ENCODE data around the gene GDF9.

GDF9 gene, protein sequence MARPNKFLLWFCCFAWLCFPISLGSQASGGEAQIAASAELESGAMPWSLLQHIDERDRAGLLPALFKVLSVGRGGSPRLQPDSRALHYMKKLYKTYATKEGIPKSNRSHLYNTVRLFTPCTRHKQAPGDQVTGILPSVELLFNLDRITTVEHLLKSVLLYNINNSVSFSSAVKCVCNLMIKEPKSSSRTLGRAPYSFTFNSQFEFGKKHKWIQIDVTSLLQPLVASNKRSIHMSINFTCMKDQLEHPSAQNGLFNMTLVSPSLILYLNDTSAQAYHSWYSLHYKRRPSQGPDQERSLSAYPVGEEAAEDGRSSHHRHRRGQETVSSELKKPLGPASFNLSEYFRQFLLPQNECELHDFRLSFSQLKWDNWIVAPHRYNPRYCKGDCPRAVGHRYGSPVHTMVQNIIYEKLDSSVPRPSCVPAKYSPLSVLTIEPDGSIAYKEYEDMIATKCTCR

DNA sequence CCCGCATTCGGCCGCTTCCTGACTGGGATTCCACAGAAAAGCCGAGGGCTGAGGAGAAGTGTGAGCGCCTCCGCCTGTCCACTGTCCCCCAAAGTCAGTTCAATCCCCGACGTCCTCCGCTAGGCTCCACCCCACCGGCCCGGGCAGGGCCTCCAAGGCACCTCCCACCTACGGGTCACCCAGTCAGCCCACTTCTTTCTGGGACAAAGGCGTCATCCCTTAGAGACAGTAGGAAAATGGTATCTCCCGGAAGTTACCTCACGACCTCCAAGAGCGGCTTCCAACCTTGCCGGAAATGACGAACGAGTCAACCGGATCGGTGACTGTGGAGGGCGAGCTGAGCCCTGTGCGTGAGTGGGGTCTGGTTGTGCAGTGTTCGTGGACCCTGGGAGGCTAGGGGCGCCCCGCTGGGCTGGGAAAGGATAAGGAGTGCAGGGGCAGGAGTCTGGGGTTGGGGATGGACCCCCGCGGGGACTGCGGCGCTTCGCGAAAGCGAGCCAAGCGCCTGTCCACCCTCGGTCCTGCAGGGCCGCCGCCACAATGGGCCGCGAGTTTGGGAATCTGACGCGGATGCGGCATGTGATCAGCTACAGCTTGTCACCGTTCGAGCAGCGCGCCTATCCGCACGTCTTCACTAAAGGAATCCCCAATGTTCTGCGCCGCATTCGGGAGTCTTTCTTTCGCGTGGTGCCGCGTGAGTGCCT lies at the start of gene GDF9, which contains the start of gene UQCRQ:
TSS of gene GDF9 (minus strand) at position 128 of the 704 bp plus-strand sequence. CDS start 1,936 bp downstream, outside the sequence.
TSS of gene UQCRQ (plus strand) at position 301 of the 704 bp plus-strand sequence. CDS start at position 541, 240 bp downstream.
- peak; percentile 99 for DNase-seq
- in situ Hi-C loops (cut with HindIII; ENCODE audit: low pct_ligation_motif_present, low pct_unique_long_range_greater_than_20kb, low sequenced_read_pairs): no loop called here

DNA sequence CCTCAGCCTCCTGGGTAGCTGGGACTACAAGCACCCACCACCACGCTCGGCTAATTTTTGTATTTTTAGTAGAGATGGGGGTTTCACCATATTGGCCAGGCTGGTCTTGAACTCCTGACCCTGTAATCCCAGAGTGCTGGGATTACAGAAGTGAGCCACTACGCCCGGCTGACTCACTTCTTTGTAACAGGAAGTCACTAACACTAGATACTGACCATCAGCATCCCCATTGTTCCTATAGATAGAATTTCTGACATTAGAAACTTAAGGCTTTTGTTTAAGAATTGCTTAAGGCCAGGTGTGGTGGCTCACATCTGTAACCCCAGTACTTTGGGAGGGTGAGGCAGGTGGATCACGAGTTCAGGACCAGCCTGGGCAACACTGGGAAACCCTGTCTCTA lies 49.4 kb upstream of the GDF9 start:
- in situ Hi-C loops (cut with HindIII; ENCODE audit: low pct_ligation_motif_present, low pct_unique_long_range_greater_than_20kb, low sequenced_read_pairs): no loop called here
- no peak for DNase-seq

DNA sequence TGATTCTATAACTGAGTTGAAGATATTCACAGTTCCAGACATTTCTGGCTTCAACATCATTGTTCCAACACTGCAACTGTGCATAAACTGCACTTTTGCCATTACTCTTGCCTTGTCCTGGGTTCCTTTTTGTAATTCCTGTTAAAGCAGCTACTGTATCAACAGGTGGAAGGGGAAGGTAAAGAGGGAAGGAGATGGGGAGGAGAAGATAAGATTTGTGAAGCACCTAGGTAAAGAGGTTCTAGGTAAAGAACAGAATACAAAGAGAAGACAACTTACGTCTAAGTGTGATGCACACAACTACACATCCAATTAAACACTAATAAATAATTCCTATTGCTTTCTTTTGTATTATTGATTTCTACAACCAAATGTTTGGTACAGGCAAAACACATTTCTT lies 43.4 kb upstream of the GDF9 start:
- no peak for DNase-seq
- in situ Hi-C loops (cut with HindIII; ENCODE audit: low pct_ligation_motif_present, low pct_unique_long_range_greater_than_20kb, low sequenced_read_pairs): no loop called here

DNA sequence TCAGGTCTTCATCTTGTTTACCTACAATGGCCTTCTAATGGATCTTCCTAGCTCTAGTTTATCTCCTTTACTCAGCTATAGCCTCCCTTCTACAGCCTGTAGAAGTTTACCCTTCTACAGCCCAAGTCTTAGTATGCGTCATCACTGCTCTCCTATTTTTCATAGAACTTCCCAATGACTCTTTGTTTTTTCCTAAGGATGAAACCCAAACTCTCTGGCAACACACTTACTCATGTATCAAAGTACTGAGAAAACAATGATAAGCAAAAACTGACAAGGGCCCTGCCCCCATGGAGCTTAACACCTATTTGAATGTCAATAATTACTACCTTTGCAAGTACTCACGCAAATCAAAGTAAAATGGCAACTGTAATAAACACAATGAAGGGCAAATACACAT lies 40.9 kb upstream of the GDF9 start:
- no peak for DNase-seq
- in situ Hi-C loops (cut with HindIII; ENCODE audit: low pct_ligation_motif_present, low pct_unique_long_range_greater_than_20kb, low sequenced_read_pairs): no loop called here

DNA sequence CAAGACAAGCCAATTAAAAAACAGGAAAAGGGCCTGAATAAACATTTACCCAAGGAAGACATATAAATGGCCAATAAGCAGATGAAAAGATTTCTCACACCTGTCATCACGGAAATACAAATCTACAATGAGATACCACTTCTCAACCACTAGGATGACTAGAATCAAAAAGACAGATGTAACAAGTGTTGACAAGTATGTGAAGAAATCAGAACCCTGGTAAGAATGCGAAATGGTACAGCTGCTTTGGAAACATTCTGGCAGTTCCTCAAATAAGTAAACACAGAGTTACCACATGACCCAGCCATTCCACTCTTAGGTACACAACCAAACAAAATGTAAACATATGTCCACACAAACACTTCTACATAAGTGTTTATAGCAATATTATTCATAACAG lies 39.7 kb upstream of the GDF9 start:
- in situ Hi-C loops (cut with HindIII; ENCODE audit: low pct_ligation_motif_present, low pct_unique_long_range_greater_than_20kb, low sequenced_read_pairs): no loop called here
- DNase-seq: no peak

DNA sequence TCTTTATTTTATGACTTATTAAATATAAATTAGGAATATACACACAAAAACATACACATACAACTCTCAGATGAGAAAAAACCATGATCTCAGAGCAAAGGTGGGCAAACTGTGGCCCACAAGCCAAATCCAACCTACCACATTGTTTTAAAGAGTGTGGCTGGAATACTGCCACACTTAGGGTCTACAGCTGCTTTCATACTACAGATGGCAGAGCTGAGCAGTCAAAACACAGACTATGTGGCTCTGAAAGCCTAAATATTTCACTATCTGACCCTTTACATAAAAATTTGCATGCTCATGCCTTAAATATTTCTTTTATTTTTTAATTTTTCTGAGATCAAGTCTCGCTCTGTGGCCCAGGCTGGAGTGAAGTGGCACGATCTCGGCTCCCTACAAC lies 35.5 kb upstream of the GDF9 start:
- in situ Hi-C loops (cut with HindIII; ENCODE audit: low pct_ligation_motif_present, low pct_unique_long_range_greater_than_20kb, low sequenced_read_pairs): no loop called here
- DNase-seq: no peak

DNA sequence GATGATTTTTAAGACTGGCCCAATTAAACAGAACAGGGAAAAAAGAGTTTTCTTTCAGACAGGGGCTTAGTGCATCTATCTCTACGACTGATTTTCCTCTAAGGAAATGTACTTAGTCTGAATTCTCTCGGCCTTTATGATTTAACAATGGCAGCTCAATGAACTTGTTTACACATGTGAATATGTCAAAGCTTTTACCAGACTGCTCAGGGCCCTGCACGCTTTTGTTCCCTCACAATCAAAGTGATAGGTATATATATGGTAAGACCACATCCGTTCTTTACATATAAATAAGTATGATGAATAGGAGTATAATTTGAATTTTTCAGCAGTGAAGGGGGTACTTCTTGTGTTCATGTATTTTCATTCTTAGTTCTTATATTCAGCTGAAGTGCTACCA lies 34.8 kb upstream of the GDF9 start:
- no peak for DNase-seq
- in situ Hi-C loops (cut with HindIII; ENCODE audit: low pct_ligation_motif_present, low pct_unique_long_range_greater_than_20kb, low sequenced_read_pairs): no loop called here

DNA sequence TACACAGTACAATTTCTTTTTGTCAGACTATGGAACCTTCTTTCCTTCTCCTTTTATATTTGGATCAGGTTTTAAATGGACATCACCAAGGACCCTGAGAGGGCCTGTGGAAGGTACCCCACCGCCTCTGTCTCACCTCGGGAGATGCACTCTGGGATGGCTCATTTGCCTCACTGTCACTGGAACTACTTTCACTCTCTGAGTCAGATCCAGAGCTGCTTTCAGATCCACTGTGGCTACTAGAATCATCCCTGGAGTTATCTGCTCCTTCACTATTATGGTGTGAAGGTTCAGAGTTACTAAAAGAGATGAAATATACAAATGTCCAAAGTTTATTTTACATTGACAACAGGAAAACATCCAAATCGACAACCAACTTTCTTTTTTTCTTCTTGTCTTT lies 31.8 kb upstream of the GDF9 start:
- in situ Hi-C loops (cut with HindIII; ENCODE audit: low pct_ligation_motif_present, low pct_unique_long_range_greater_than_20kb, low sequenced_read_pairs): no loop called here

DNA sequence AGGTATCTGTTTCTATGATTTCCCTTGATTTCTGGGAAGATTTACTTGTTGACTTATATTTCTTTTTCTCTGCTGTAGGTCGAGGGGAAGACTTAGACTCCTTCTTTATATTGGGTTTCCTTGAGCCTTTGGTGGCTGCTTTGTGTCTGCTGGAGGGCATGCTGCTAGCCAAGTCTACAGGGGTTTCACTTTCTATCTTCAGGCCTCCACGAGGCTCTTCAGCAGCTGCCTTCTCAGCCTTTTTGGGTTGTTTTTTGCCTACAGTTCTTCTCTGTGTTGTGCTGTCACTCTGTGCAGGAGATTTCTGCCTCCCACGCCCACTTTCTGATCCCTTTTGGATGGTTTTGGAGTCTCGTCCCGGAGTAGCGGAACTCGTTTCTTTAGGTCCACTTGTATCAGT lies 30.4 kb upstream of the GDF9 start:
- DNase-seq: no peak
- in situ Hi-C loops (cut with HindIII; ENCODE audit: low pct_ligation_motif_present, low pct_unique_long_range_greater_than_20kb, low sequenced_read_pairs): no loop called here

More for the DNA sequence above, 31.8 kb upstream of the GDF9 start:
- DNase-seq: no peak

DNA sequence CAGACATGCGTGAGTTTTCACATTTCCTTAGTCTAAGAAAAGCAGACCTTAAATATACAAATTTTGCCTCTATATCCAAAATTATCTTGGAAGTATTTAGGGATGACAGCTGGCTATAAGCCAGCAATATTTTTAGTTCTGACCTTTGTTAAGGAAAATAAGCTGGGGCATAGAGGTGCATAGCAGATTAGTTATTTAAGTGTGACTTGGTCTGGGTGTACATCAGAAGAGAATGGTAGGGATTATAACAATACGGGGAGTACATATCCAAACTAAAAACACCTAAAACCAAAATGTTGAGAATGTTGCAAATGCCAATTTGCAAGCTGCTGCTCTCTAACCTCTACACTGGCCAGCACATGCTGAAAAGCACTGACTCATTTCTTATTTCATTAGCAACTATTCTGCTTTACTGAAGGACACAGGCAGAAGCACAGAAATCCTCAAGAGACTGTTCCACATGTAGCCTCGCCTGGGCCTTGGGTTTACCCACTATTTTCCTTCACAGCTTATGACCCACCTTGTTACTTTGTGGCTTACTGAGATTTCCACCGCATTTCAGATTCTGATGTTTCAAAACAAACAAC lies 29.5 kb upstream of the GDF9 start:
- DNase-seq: no peak
- in situ Hi-C loops (cut with HindIII; ENCODE audit: low pct_ligation_motif_present, low pct_unique_long_range_greater_than_20kb, low sequenced_read_pairs): no loop called here

DNA sequence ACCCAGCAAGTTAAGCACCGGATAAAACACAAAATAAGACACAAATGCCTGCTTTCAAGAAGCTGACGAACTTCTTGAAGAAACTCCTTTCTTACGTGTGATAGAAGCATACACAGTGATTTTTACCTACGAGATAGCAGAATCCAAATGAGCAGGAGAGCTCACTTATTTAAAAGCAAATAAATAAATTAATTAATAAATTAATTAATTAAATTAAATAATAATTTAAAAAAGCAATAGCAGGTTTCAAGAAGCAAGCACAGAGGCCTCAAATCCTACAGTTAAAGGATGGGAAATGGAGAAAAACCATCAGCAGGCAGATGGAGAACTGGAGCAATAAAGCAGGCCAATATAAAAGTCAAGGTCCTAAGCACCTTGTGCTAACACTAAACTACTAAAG lies 24.5 kb upstream of the GDF9 start:
- no peak for DNase-seq
- in situ Hi-C loops (cut with HindIII; ENCODE audit: low pct_ligation_motif_present, low pct_unique_long_range_greater_than_20kb, low sequenced_read_pairs): no loop called here

DNA sequence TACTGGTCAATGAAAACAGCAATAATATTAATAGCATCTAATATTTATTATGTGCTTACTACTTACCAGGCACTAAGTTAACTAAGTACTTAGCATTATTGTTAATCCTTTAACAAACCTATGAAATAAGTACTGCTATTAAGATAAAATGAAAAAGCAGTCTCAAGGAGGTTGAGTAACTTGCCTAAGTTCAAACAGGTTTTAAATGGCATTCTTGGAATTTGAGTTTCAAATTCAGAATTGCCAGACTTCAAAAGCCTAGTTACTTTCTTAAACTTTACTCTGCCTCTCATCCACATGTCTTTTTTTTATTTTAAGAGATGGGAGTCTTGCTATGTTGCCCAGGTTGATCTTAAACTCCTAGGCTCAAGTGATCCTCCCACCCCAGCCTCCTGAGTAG lies 23.2 kb upstream of the GDF9 start:
- in situ Hi-C loops (cut with HindIII; ENCODE audit: low pct_ligation_motif_present, low pct_unique_long_range_greater_than_20kb, low sequenced_read_pairs): no loop called here
- DNase-seq: no peak

DNA sequence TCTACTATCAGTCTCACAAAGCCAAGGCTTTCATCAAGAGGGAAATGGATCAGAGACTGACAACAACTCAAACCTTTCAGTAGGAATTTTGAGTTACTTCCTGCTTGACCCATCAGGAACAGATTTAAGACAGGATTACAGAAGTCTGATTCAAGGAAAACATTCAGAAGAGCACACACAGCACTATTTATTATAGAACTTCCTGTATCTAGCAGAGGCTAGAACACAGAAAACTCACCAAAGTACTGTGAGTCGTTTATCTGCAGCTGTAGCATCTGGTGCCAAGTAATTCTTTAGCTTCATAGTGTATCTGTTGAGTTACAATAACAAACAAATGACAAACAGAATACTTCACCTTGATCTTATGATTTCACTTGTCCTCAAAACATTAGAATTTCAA lies 21.0 kb upstream of the GDF9 start:
- in situ Hi-C loops (cut with HindIII; ENCODE audit: low pct_ligation_motif_present, low pct_unique_long_range_greater_than_20kb, low sequenced_read_pairs): no loop called here
- DNase-seq: no peak

DNA sequence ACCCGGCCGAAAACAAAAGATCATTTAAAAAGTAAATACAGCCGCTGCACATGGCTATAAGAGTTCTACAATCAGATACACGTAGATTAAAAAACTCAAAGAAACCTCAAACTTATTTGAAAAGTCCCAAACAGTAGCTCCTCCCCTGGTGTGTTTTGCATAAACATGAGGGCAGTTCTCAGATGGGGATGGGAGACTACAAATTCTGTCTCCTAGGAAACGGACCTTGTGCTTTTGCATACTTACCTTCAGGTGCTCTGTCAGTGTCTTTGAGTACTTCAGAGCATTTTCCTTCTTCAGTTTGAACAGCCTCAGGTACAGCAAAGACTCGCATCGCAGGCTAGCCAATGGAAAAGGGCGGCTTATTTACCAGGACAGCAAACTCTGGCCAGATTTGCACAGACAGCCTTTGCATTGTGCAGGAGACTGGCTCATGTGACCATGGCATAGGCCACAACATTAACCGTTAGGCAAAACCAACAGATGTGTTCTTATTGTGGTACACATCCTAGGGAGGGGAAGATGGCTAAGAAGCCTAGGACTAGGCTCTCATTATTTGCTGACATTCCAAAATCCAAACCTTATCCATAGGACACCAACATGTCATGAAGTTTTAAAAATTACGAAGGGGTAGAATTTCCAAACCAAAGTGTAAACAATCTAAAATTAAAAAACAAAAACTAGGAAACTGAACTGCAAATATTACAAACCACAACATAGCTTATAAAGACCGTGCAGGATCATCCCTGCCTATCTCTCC lies 20.0 kb upstream of the GDF9 start:
- no peak for DNase-seq
- in situ Hi-C loops (cut with HindIII; ENCODE audit: low pct_ligation_motif_present, low pct_unique_long_range_greater_than_20kb, low sequenced_read_pairs): no loop called here

DNA sequence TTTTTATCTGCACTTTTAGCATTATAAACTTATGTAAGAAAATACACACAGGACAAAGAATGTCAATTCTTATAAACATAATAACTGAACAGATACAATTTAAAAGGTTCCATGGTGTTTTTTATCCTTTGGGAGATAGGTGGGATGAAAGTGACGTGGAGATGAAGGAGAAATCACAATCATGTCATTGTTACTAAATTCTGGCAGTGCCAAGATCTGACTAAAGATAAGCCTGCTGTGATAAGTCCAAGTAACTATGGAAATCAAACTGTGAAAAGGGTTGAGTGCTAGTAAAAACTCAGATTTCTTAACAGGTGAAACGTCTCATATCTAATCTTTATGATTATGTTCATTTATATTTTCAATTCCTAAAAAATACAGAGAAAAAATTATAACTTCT lies 18.3 kb upstream of the GDF9 start:
- no peak for DNase-seq
- in situ Hi-C loops (cut with HindIII; ENCODE audit: low pct_ligation_motif_present, low pct_unique_long_range_greater_than_20kb, low sequenced_read_pairs): no loop called here

DNA sequence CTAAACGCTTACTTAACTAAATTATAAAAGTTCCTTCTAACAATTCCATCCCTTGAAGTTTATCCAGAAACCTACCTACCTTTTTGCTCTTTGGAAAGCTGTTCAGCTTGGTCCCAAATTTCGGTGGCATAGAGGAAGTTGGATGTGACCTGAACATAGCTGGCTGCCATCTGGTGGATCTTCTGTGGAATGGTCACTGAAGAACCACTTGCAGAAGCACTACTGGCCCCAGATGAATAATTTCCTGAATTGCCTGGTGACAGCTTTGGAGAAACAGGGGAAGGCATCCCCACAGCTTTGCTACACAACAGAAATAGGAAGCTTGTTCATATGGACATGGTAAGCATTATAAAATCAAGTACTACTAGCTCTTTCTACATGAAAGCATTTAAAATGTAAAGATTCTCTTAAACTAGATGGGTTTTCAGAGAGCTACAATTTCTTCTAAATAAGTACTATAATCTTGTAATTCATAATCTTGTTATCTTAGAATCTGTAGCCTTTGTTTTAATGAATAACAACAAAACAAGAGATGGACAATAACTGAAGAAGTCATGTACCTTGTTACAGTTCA lies 17.1 kb upstream of the GDF9 start:
- DNase-seq: peak; percentile 60
- in situ Hi-C loops (cut with HindIII; ENCODE audit: low pct_ligation_motif_present, low pct_unique_long_range_greater_than_20kb, low sequenced_read_pairs): no loop called here

DNA sequence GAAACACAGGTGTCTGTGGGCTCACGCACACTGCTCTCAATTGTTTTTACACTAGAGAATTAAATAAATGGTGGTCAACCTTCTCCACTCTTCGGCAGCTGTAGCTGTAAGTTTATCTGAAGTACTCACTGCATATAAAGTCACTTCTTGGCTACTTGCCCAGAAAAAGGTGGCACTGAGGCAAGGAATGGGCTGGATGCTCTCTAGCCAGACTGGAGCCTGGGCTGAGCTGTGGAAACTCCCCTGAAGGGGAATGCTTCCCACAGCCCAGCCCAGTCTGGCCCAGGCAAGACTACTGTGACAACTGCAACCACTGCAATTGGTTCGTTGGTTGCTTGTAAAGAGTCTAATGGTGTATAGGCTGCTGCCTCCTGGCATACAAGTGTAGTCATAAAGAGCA lies 11.7 kb upstream of the GDF9 start:
- DNase-seq: no peak
- in situ Hi-C loops (cut with HindIII; ENCODE audit: low pct_ligation_motif_present, low pct_unique_long_range_greater_than_20kb, low sequenced_read_pairs): no loop called here

DNA sequence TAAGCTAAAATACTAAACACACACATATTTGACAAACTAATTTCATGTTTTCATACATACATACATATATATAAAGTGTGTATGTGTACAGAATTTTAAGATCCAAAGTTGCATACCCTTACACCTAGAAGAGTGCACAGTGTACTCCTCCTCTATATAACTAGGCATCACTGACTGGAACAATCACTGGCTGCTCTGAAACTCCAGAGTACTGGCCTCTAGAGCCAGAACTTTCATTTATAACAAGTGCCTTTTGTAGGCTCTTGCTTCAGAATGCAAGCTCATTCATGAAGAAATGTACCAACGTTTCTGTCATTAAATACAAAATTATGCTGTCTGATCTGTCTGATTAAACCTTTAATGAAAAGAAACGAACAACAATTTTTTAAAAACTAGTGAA lies 11.2 kb upstream of the GDF9 start:
- in situ Hi-C loops (cut with HindIII; ENCODE audit: low pct_ligation_motif_present, low pct_unique_long_range_greater_than_20kb, low sequenced_read_pairs): no loop called here
- no peak for DNase-seq
